ENCODE measurements around the gene HPS1. TPM values are rescaled to one million over a fixed set of nuclear protein-coding genes. Genes with fewer than 3 reads are reported as not detected.

HPS1 gene
- total and polyA plus RNA-seq, 2 donors (not counting 3 experiments of a cell fraction or from before 2014, with no cell fraction given): 60.7 to 67.5 TPM

DNA sequence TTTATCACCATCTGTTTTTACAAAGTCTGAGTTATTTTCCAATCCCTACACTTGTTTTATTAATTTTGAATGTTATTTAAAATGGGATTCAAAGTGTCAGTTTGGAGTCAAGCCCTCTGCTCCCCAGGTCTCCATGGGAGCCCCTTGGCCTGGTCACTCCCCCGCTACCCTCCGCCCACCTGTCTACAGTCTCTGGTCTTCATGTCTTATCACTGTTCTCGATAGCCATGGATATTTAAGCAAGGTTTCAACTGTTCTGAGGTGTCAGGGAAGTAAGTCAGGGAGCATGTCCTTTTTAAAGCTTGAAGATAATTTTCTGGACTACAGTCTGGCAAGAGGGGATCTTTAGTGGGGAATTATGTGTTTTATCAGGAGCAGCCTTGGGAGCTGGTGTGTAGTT, 19.1 kb upstream of the HPS1 start:
- Histone ChIP-seq H3K9ac (replicated peaks; ENCODE audit: extremely low read depth, insufficient read depth, low read length) (no peak overlapping the region), H2AFZ (ENCODE audit: low read depth, low read length) (no peak overlapping the region), H3K4me1 (ENCODE audit: control insufficient read depth, extremely low read depth, insufficient read depth, low read length) (peaks cover 10% of the 10 kb centered on the region), H3K36me3 (ENCODE audit: control insufficient read depth in 2 of 2, extremely low read depth in 1 of 2, insufficient read depth in 2 of 2, low read length in 2 of 2) (no peaks in the 10 kb centered on the region), H3K9me1 (replicated peaks; ENCODE audit: control insufficient read depth, extremely low read depth, insufficient read depth, low read length) (no peaks in the 10 kb centered on the region), H3K27me3 (ENCODE audit: control insufficient read depth in 2 of 2, insufficient read depth in 2 of 2, low read length in 2 of 2) (no peaks in the 10 kb centered on the region), H4K20me1 (replicated peaks; ENCODE audit: control insufficient read depth, extremely low read depth, insufficient read depth, low read length) (no peaks in the 10 kb centered on the region), H3K4me2 (ENCODE audit: insufficient read depth, low read length) (no peak overlapping the region), H3K27ac (ENCODE audit: insufficient read depth, low read depth, low read length) (no peak overlapping the region), H3K9me3 (replicated peaks; ENCODE audit: control insufficient read depth, insufficient read depth, low read length) (no peaks in the 10 kb centered on the region), H3K79me2 (ENCODE audit: control insufficient read depth, insufficient read depth, low read length) (no peaks in the 10 kb centered on the region), H3K4me3 (replicated peaks in 1 of 3; ENCODE audit: insufficient read depth in 1 of 3, low read depth in 1 of 3, low read length in 3 of 3) (no peak overlapping the region)
- dilution Hi-C loops (cut with MboI; ENCODE audit: extremely low pct_ligation_motif_present, low sequenced_read_pairs): no loop called here
- TF ChIP-seq JUN (IDR thresholded peaks at IDR 0.05; ENCODE audit: borderline replicate concordance, insufficient read depth, insufficient read length, low read depth) (no peak), POLR2AphosphoS5 (IDR thresholded peaks at IDR 0.05; ENCODE audit: insufficient read depth, low read depth, low read length) (no peak), POLR2A (IDR thresholded peaks at IDR 0.05; ENCODE audit: low read depth, low read length) (no peak), FOS (IDR thresholded peaks at IDR 0.05; ENCODE audit: borderline replicate concordance, insufficient read depth, low read length) (no peak), GATA2 (IDR thresholded peaks at IDR 0.05; ENCODE audit: insufficient read depth, insufficient read length, low read depth, low read length) (no peak)
- ChIA-PET POLR2A (no interaction called here), CTCF (interaction anchor here (0.7 to 5.6 kb wide), 3 partner anchors 31 to 904 kb away, joined by 4 to 220 read pairs (median 19); no protein-coding TSS in a partner anchor)
- FAIRE-seq (no peak), DNase-seq (ENCODE audit: low read depth, low spot score) (no peak)
- intact Hi-C loops (cut with micrococcal nuclease): loop anchor here (2.0 to 10.0 kb wide), 5 partner anchors 149 to 965 kb away; partner anchors contain the start of gene GOT1
- no TSS peak for BruUV-seq (replicated peaks)

DNA sequence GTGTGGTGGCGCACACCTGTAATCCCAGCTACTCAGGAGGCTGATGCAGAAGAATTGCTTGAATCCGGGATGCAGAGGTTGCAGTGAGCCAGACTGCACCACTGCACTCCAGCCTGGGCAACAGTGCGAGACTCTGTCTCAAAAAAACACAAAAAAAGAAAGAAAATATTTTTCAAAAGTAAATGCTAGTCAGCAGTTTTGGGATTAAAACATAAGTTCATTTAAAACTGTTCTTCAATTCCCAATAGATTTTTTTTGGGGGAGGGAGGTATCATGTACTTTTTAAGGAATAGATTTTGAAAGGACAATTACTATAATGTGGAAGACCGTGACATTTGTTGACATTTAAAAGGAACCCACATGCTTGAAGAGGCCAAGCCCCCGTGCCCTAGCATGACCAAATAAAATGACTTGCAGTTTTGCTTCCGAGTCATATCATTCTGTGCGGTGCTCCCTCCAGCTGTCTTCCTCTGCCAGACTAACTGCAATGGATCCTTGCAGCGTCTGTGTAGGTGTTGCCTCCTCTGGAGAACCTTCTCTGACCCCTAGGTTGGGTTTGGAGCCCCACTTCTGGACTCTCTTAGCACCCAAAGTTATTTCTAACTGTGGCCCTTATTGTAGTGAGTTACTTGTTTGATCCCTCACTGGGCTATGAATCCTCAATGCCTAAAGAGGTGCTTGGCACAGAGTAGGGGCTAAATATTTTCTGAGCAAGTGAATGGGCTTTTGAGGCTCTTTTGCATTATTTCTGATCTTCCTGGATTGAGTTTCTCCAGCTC, 17.4 kb upstream of the HPS1 start:
- Histone ChIP-seq H3K9me1 (replicated peaks; ENCODE audit: control insufficient read depth, extremely low read depth, insufficient read depth, low read length) (no peaks in the 10 kb centered on the region), H2AFZ (ENCODE audit: low read depth, low read length) (no peak overlapping the region), H4K20me1 (replicated peaks; ENCODE audit: control insufficient read depth, extremely low read depth, insufficient read depth, low read length) (no peaks in the 10 kb centered on the region), H3K79me2 (ENCODE audit: control insufficient read depth, insufficient read depth, low read length) (no peaks in the 10 kb centered on the region), H3K4me2 (ENCODE audit: insufficient read depth, low read length) (no peak overlapping the region), H3K9ac (replicated peaks; ENCODE audit: extremely low read depth, insufficient read depth, low read length) (no peak overlapping the region), H3K4me3 (replicated peaks in 1 of 3; ENCODE audit: insufficient read depth in 1 of 3, low read depth in 1 of 3, low read length in 3 of 3) (no peak overlapping the region), H3K9me3 (replicated peaks; ENCODE audit: control insufficient read depth, insufficient read depth, low read length) (no peaks in the 10 kb centered on the region), H3K4me1 (ENCODE audit: control insufficient read depth, extremely low read depth, insufficient read depth, low read length) (peaks cover 18% of the 10 kb centered on the region), H3K27ac (ENCODE audit: insufficient read depth, low read depth, low read length) (no peak overlapping the region), H3K36me3 (ENCODE audit: control insufficient read depth in 2 of 2, extremely low read depth in 1 of 2, insufficient read depth in 2 of 2, low read length in 2 of 2) (no peaks in the 10 kb centered on the region), H3K27me3 (ENCODE audit: control insufficient read depth in 2 of 2, insufficient read depth in 2 of 2, low read length in 2 of 2) (no peaks in the 10 kb centered on the region)
- dilution Hi-C loops (cut with MboI; ENCODE audit: extremely low pct_ligation_motif_present, low sequenced_read_pairs): no loop called here
- intact Hi-C loops (cut with micrococcal nuclease): loop anchor here (10.0 kb wide), 1 partner anchor 931 kb away; no protein-coding TSS in a partner anchor
- POLR2A ChIA-PET: no interaction called here
- CTCF ChIA-PET: no interaction called here
- no peak for TF ChIP-seq GATA2 (IDR thresholded peaks at IDR 0.05; ENCODE audit: insufficient read depth, insufficient read length, low read depth, low read length)
- no peak for TF ChIP-seq POLR2A (IDR thresholded peaks at IDR 0.05; ENCODE audit: low read depth, low read length)
- FAIRE-seq: no peak
- no peak for DNase-seq (ENCODE audit: low read depth, low spot score)
- no TSS peak for BruUV-seq (replicated peaks)

Measured in endothelial cell of umbilical vein (primary cell).